ENCODE data around the gene PDZRN4.
"Not testable (repeated sequence)": the region's sequence is repeated elsewhere in the genome, so short reads cannot be mapped to it uniquely, and the experiment has no call there.

Gene PDZRN4

DNA sequence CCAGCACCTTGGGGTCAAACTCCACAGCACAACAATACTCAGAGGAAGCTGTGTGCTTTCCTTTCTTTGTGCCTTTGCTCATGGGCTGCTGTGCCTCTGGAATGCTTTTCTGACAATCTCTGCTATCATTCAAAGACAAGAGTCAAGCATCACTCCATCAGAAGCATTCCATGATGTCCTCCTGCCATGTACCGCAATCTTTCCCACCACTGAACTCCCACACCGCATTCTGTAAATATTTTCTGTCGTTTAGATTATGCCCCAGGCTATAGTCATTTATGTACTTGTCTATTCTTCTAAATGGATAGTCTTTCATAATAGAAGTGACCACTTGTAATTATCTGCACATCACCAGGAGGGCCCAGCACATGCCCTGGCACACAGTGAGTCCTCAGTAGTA lies 327.8 kb downstream of the PDZRN4 start:
- DNase-seq = no peak

DNA sequence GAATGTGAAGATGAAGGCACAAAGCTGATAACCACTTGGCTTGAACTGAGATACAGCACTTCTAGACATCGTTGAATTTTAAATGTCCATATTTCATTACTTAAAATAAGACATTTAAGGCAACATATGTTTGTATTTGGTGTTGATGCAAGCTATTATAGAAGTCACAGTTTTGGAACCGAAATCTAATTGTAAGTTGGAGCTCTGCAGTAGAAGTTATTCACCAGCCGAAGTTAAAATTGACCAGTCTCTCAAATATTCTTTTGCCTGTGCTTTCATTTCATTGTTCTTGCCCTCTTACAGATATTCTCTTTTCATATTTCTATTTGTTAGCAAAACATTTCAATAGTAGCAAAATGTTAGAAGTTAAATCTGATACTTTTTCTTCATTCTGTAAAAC lies 332.7 kb downstream of the PDZRN4 start:
- DNase-seq = no peak

- DNase-seq = no peak
Observed at GRCh38 chr12:41521872-41522379, 333.8 kb downstream of the PDZRN4 start.

- no peak for DNase-seq
Observed at GRCh38 chr12:41527062-41527461, 338.9 kb downstream of the PDZRN4 start.

DNA sequence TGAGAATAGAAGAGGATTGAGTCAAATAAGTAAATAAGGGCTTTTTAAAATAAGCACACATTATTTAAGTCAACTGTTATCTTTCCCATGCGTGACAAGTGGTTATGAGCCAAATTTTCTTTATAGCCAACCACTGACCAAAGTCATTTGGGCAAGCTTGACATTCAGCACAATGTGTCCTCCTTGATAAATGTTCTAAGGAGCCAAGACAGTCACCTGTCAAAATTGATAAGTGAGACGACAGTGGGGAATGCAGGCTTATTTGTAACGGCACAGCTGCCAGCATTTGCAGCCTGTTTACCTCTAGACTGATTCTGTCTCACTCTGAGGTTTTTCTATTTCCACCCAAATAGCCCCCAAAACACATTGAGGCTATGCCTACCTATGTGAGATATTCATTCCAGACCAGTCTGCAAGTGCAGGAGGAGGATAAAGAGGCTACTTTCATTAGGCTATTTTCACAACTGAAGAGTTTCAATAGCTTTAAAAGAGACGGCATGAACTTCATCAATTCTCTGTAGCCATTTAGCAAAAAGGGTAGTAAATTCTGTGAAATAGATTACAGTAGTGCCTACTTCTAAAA lies 339.5 kb downstream of the PDZRN4 start:
- DNase-seq = no peak

GRCh38 chr12:41528874-41529273 lies 340.8 kb downstream of the PDZRN4 start:
- DNase-seq = no peak

DNA sequence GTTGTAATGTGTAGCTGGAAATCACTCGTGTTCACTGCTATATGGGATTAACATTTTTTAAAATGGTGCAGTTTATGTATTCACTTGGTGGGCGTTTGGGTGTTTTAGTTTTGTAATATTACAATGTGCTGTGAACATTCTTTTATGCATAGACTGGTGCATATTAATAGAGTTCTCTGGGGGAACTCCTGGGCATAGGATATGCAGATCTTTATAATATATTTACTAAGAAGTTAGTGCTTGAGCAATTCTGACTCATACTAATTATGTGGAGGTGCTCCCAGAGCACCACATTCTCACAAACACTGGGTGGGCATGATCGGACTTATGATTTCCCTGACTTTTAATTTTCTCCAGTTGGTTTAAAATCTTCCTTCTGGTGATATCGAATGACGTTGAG lies 342.3 kb downstream of the PDZRN4 start:
- no peak for DNase-seq

- DNase-seq = no peak
Observed at GRCh38 chr12:41531147-41531829, 343.2 kb downstream of the PDZRN4 start.

DNA sequence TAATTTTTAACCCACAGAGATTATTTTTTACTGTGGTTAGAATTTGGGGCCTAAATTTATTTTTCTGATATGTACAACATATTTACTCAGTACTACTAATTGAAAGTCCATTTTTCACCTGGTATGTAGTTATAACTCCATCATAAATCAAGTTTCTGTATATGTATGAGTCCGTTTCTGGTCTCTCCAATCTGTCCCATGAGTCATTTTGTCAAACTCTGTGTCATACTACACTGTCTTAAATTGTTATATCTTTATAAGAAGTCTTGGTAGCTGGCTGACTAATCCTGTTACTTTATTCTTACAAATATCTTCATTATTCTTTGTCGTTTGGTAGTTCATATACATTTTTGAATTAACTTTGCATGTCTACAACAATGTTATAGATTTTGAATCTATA lies 344.0 kb downstream of the PDZRN4 start:
- no peak for DNase-seq

DNA sequence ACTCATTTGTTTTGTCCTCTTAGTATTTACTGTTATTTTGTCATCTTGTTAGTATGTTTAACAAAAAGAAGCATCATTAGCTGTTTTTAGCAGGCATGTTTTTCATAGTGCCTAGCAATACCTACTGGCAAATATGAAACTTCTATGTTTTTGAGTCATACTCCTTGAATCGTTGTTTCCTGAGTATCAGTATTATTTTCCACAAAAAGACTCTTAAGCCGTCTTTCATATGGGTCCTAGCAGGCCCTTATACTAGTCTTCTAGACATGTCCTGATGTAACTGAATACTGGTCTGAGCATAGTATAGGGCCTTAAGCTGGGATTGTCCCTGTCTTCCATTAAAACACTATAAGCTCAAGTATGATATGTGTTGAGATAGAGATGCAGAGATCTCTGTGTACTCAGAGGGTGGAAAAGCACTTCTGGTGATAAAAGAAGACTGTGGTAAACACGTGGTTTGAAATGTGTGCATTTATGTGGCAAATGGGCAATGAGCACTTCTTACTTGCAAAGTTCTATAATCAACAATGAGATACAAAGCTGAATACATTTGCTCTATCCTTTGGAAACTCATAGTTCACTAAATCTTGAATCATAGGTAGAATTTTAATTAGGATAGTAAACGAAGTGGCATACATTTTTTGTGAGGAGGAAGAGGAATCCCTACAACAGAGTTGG lies 348.8 kb downstream of the PDZRN4 start:
- no peak for DNase-seq

- no peak for DNase-seq
Observed at GRCh38 chr12:41537522-41537921, 349.4 kb downstream of the PDZRN4 start.

GRCh38 chr12:41545761-41546160 lies 357.6 kb downstream of the PDZRN4 start:
- DNase-seq = no peak

GRCh38 chr12:41547071-41547470 lies 359.0 kb downstream of the PDZRN4 start:
- DNase-seq = not testable (repeated sequence)

GRCh38 chr12:41548926-41549325 lies 360.8 kb downstream of the PDZRN4 start:
- DNase-seq = no peak

- no peak for DNase-seq
Observed at GRCh38 chr12:41552588-41552987, 364.5 kb downstream of the PDZRN4 start.

GRCh38 chr12:41556176-41556575 lies 368.1 kb downstream of the PDZRN4 start:
- DNase-seq = no peak

DNA sequence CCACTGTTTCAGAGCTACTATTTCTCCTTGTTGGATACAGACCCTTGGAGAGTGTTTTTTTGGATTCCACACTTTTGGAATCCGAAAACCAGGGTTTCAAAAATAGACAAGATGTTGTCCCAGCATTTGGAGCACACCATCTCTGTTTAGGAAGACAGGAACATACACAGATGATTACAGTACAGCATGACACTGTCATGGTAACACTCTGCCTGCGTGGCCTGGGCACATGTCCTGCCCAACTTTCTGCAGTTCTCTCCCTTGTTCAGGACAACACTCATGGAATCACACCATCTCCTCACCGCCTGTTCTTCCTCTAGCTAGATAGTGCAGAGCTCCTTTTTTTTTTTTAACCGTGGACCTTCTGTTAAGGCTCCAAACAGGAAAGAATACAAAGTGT lies 369.2 kb downstream of the PDZRN4 start:
- no peak for DNase-seq

DNA sequence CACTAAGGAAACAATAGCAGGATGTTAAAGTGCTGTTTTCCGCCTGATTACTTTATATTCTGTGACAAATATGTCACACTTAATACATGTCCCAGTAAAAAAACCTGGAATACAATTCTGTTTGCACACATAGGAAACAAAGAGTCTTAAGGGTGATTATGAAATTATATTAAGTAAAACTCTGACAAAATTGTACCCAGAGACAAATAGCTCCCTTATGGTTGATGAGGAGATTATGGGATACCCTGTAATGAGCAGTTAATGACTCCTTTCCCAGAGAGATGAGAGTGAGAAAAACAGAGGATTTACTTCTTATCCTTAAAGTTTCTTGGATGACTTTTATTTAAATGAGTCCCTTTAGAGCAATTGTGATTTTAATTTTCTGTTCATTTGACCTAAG lies 370.6 kb downstream of the PDZRN4 start:
- DNase-seq = no peak

GRCh38 chr12:41563051-41563450 lies 374.9 kb downstream of the PDZRN4 start:
- DNase-seq = no peak

- DNase-seq = no peak
Observed at GRCh38 chr12:41564816-41565215, 376.7 kb downstream of the PDZRN4 start.

DNA sequence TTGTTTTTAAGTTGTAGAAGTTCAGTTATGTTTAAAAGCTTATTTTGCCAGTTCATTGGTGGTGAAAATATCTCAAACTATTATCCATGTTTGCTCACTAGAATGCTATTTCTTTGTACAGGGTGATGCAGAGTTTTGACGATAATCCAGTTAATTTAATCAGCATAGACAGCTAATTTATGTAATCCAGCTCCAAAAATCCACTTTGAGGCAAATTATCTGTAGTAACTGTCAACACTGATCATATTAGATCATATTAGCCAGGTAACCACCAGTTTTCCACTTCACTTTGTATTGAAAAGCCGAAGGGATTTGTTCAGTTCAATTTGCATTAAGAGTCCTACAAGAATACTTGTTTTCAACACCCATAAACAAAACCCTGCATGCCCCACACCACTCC lies 378.6 kb downstream of the PDZRN4 start:
- no peak for DNase-seq

GRCh38 chr12:41573445-41573844 lies 385.3 kb downstream of the PDZRN4 start:
- DNase-seq = no peak

DNA sequence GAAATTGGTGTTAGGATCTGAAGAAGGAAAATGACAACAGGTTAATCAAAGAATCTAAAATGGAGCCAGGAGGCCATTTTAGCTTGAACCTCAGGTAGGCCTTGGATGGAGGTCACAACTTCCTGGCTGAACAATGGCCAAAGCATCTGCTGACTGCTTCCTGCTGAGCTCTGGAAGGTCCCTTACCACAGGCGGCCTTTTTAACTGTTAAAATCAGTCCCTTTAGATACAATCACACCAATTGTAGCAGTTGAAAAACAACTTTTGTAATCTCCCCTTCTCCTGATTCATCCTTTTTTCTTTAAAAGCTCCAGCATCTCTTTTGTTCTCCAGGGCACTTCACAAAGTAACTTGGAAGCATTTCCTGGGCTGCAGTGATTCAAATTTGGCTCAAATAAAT lies 388.8 kb downstream of the PDZRN4 start:
- DNase-seq = no peak

GRCh38 chr12:41577995-41578394 lies 389.9 kb downstream of the PDZRN4 start:
- DNase-seq = no peak

All from NCI-H1092 treated with DMSO at 0.1 percent for 48 hours (cell line).